MM.1S (cell line): ENCODE data around the gene LIN7A.

Source experiments
- DNase-seq: peaks from one replicate; pipeline ENCODE4 v3.0.0-alpha.2; 2015
- H2AFZ ChIP-seq: fragments of 300-600 bp; sonication (generic); 2 replicates; pipeline ENCODE4 v1.6.0; 2016; ENCODE audit warnings: antibody characterized with exemption, low read length
- H3F3A ChIP-seq: fragments of 300-600 bp; sonication (generic); 2 replicates; pipeline ENCODE4 v1.6.1; 2016; ENCODE audit warnings: mild to moderate bottlenecking, antibody characterized with exemption, low read length, moderate library complexity, mixed read lengths; ENCODE audit not compliant: insufficient read depth
- H3K27ac ChIP-seq: fragments of 300-600 bp; sonication (generic); 2 replicates; pipeline ENCODE4 v1.5.1; 2016; ENCODE audit warnings: mild to moderate bottlenecking, low read length
- H3K27me3 ChIP-seq: fragments of 300-600 bp; sonication (generic); replicated peaks from 2 replicates; pipeline ENCODE4 v1.6.0; 2016; ENCODE audit warnings: low read length; ENCODE audit not compliant: insufficient read depth
- H3K36me3 ChIP-seq: fragments of 300-600 bp; sonication (generic); replicated peaks from 2 replicates; pipeline ENCODE4 v1.6.1; 2016; ENCODE audit warnings: mild to moderate bottlenecking, low read length, mixed read lengths; ENCODE audit not compliant: insufficient read depth
- H3K4me1 ChIP-seq: fragments of 300-600 bp; sonication (generic); 2 replicates; pipeline ENCODE4 v1.6.1; 2016; ENCODE audit warnings: low read length, mixed read lengths
- H3K4me2 ChIP-seq: fragments of 300-600 bp; sonication (generic); 2 replicates; pipeline ENCODE4 v1.6.0; 2016; ENCODE audit warnings: low read depth, low read length
- H3K4me3 ChIP-seq: fragments of 300-600 bp; sonication (generic); 2 replicates; pipeline ENCODE4 v1.5.1; 2016; ENCODE audit warnings: low read length, mixed read lengths
- H3K79me2 ChIP-seq: fragments of 300-600 bp; sonication (generic); 2 replicates; pipeline ENCODE4 v1.6.1; 2016; ENCODE audit warnings: mixed run types, low read length, mixed read lengths
- H3K9ac ChIP-seq: fragments of 300-600 bp; sonication (generic); 2 replicates; pipeline ENCODE4 v1.6.1; 2016; ENCODE audit warnings: low read length, mixed read lengths
- H3K9me2 ChIP-seq: fragments of 300-600 bp; sonication (generic); replicated peaks from 2 replicates; pipeline ENCODE4 v1.6.1; 2016; ENCODE audit warnings: mild to moderate bottlenecking, low read length, mixed read lengths; ENCODE audit not compliant: insufficient read depth
- H3K9me3 ChIP-seq: fragments of 300-600 bp; sonication (generic); replicated peaks from 2 replicates; pipeline ENCODE4 v1.6.1; 2016; ENCODE audit warnings: mild to moderate bottlenecking, low read length, mixed read lengths; ENCODE audit not compliant: insufficient read depth
- H4K20me1 ChIP-seq: fragments of 300-600 bp; sonication (generic); 2 replicates; pipeline ENCODE4 v1.6.1; 2016; ENCODE audit warnings: mild to moderate bottlenecking, low read length, moderate library complexity, mixed read lengths; ENCODE audit not compliant: insufficient read depth
- EZH2 ChIP-seq: fragments of 300-600 bp; sonication (generic); optimal IDR thresholded peaks from 2 replicates; pipeline ENCODE3; 2017; ENCODE audit warnings: low read depth, mild to moderate bottlenecking, antibody characterized with exemption, low read length, mixed read lengths
- EZH2phosphoT487 ChIP-seq: fragments of 300-600 bp; sonication (generic); IDR thresholded peaks from 2 replicates; pipeline ENCODE4 v1.6.1; 2018; ENCODE audit warnings: antibody characterized with exemption, low read length
- TF ChIP-seq, protein P1 (sequence below): fragments of 300-600 bp; sonication (generic); IDR thresholded peaks from 2 replicates; pipeline ENCODE4 v1.5.1; 2016; ENCODE audit warnings: antibody characterized with exemption, low read length, mixed read lengths

Gene LIN7A

DNA sequence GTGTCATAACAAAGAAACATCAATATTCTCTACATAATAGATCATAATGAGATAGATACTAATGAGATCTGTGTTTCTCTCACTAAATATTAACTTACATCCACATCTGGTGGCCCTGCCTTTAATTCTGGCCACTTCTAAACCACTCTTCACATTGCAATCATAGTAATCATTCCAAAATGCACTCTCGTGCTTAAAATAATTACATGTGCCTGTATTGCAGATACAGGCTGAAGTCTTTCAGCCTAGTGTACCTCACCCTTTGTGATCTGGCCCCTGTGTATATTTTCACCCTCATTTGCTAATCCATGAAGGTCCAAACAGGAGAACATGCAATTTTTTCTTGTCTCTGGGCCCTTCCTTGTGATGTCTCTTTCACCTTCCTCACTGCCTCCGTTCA, 108.0 kb downstream of the LIN7A start:
- Histone ChIP-seq H3K9me2 (no peaks in the 10 kb centered on the region), H4K20me1 (no peaks in the 10 kb centered on the region), H3K9ac (no peak overlapping the region), H3K36me3 (no peaks in the 10 kb centered on the region), H3K79me2 (no peaks in the 10 kb centered on the region), H3K27me3 (no peaks in the 10 kb centered on the region), H3K4me2 (no peak overlapping the region), H2AFZ (no peak overlapping the region), H3K4me1 (0 out of 2 replicates have a peak, but pooled peaks cover 3% of the 10 kb centered on the region), H3K9me3 (no peaks in the 10 kb centered on the region), H3K4me3 (no peak overlapping the region), H3K27ac (no peak overlapping the region), H3F3A (no peaks in the 10 kb centered on the region)
- DNase-seq, result no peak
- no peak for TF ChIP-seq EZH2phosphoT487

DNA sequence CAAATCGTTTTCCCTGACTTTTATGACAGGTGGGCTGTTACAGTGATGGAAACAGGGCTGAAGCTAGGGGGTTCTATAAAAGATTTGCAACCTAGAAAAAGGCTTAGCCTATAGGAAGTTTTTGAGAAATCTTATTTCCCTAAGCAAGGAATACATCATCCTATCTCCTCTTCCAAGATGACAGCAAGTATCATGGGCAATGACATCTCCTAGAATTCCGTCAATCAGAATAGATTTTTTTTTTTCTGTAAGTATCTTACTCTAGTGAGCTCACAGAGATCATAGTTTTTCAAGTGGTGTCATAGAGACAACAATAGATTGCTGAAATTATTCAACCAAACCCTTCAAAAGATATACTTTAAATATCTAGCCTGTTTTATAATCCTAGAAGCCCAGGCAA, 112.2 kb downstream of the LIN7A start:
- Histone ChIP-seq H2AFZ (no peak overlapping the region), H3K36me3 (no peaks in the 10 kb centered on the region), H3K9ac (no peak overlapping the region), H3K4me1 (no peaks in the 10 kb centered on the region), H3K27me3 (no peaks in the 10 kb centered on the region), H4K20me1 (no peaks in the 10 kb centered on the region), H3K4me2 (no peak overlapping the region), H3K9me2 (no peaks in the 10 kb centered on the region), H3K27ac (no peak overlapping the region), H3K4me3 (no peak overlapping the region), H3F3A (no peaks in the 10 kb centered on the region), H3K9me3 (no peaks in the 10 kb centered on the region), H3K79me2 (no peaks in the 10 kb centered on the region)
- no peak for DNase-seq
- TF ChIP-seq EZH2phosphoT487 (no peak), EZH2 (no peak)
- TF ChIP-seq, protein P1, sequence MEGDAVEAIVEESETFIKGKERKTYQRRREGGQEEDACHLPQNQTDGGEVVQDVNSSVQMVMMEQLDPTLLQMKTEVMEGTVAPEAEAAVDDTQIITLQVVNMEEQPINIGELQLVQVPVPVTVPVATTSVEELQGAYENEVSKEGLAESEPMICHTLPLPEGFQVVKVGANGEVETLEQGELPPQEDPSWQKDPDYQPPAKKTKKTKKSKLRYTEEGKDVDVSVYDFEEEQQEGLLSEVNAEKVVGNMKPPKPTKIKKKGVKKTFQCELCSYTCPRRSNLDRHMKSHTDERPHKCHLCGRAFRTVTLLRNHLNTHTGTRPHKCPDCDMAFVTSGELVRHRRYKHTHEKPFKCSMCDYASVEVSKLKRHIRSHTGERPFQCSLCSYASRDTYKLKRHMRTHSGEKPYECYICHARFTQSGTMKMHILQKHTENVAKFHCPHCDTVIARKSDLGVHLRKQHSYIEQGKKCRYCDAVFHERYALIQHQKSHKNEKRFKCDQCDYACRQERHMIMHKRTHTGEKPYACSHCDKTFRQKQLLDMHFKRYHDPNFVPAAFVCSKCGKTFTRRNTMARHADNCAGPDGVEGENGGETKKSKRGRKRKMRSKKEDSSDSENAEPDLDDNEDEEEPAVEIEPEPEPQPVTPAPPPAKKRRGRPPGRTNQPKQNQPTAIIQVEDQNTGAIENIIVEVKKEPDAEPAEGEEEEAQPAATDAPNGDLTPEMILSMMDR, result no peak

DNA sequence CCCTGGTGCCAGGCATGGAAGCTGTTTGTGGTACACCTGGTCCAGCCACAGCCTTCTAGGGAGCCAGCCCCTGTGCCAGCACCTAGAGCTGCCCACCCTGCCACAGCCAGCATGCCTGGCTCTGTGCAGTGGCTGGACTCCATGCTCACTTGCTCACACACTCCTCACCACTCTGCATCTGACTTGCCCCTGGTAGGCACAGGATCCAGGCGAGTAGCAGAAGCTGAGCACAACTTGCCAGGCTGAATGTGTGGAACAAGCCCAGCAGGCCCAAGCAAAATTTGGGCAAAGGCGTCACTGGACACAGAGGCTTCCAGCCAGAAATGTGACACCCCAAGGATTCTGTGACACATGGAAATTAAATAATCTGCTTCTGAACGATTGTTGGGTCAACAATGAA, 114.3 kb downstream of the LIN7A start:
- no peak overlapping the region for H3K9ac ChIP-seq
- no peaks in the 10 kb centered on the region for H3K9me3 ChIP-seq
- no peaks in the 10 kb centered on the region for H3K36me3 ChIP-seq
- H3K79me2 ChIP-seq, result no peaks in the 10 kb centered on the region
- H3K4me2 ChIP-seq, result no peak overlapping the region
- peaks cover 9% of the 10 kb centered on the region; the same call in 1 of the 2 replicates for H3K4me1 ChIP-seq
- no peaks in the 10 kb centered on the region for H4K20me1 ChIP-seq
- H3F3A ChIP-seq, result no peaks in the 10 kb centered on the region
- DNase-seq, result no peak
- H2AFZ ChIP-seq, result no peak overlapping the region
- TF ChIP-seq, protein P1, result no peak
- no peak overlapping the region for H3K27ac ChIP-seq
- H3K27me3 ChIP-seq, result no peaks in the 10 kb centered on the region
- no peaks in the 10 kb centered on the region for H3K9me2 ChIP-seq
- H3K4me3 ChIP-seq, result no peak overlapping the region

DNA sequence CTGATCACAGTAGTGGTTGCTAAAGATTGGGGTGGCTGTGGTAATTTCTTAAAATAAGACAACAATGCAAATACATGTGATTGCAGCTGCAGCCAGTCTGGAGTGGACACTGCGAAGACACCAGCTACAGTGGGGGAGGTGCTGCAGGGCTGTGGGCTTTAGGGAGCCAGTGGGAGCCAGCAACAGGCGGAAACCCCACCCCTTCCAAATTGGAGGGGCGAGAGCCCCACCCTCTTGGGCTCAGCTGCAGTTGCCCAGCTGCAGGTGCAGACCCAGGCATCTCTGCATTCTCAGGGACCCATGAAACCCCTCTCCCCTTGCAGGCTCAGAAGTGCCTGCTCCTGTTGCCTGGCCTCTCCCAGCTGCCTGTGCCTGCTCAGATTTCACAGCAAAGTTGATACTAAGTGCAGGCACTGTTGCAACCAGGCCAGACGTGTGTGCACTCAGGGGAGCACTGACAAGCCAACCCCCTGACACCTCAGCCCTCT, 116.2 kb downstream of the LIN7A start:
- no peak for DNase-seq
- Histone ChIP-seq H2AFZ (no peak overlapping the region), H3K9me2 (no peaks in the 10 kb centered on the region), H3K27ac (no peak overlapping the region), H3K36me3 (no peaks in the 10 kb centered on the region), H3K4me3 (no peak overlapping the region), H3K79me2 (no peaks in the 10 kb centered on the region), H3K9me3 (no peaks in the 10 kb centered on the region), H3K27me3 (no peaks in the 10 kb centered on the region), H3K4me1 (peaks cover 12% of the 10 kb centered on the region; the same call in 1 of the 2 replicates), H3K4me2 (no peak overlapping the region), H3F3A (no peaks in the 10 kb centered on the region), H3K9ac (no peak overlapping the region), H4K20me1 (no peaks in the 10 kb centered on the region)
- TF ChIP-seq, protein P1, result no peak
- TF ChIP-seq EZH2 (no peak), EZH2phosphoT487 (no peak)
